Stromal cell of bone marrow (primary cell): Measurements from ENCODE around the gene GATD1.

Experiments used
- DNase-seq: peaks from one replicate; pipeline ENCODE4 v3.0.0-alpha.2; 2012; ENCODE audit warnings: low read depth

The GATD1 gene, protein sequence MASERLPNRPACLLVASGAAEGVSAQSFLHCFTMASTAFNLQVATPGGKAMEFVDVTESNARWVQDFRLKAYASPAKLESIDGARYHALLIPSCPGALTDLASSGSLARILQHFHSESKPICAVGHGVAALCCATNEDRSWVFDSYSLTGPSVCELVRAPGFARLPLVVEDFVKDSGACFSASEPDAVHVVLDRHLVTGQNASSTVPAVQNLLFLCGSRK

GRCh38 chr11:777288-778255 is at the start of gene GATD1:
Gene GATD1, minus strand, starts transcription at chr11:777487. Its CDS starts 25 bp downstream, at chr11:777462.
- peak; percentile 73 for DNase-seq

GRCh38 chr11:826836-827145 is 49.5 kb upstream of the GATD1 start:
- DNase-seq, result no peak

DNA sequence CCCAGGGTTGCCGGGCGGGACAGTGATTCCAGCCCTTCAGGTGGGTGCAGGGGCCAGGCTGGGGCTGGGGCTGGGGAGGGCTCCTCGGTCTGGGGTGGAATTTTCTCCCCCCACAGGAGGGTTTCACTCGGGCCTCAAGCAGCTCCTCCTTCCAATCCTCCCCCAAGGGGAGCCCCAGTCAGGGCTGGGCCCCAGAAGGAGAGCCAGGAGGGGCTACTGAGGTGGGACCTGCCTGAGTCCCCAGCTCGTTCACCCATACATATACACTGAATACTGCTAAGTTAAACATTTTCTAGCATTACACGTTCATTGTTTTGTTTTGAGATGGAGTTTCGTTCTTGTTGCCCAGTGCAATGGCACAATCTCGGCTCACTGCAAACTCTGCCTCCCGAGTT is 48.9 kb upstream of the GATD1 start:
- DNase-seq, result no peak

- no peak for DNase-seq
These were observed 48.3 kb upstream of the GATD1 start for GRCh38 chr11:825366-826226.

DNA sequence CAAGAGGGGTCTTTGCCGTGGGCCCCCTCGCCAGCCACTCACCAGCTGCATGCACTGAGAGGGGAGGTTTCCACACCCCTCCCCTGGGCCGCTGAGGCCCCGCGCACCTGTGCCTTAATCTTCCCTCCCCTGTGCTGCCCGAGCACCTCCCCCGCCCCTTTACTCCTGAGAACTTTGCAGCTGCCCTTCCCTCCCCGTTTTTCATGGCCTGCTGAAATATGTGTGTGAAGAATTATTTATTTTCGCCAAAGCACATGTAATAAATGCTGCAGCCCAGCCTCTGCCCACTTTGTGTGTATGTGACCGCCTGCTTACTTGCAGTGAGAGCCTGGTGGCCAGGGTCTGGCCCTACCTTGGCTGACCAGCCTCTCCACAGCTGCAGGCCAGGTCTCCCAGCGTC is 47.7 kb upstream of the GATD1 start:
- DNase-seq, result no peak

DNA sequence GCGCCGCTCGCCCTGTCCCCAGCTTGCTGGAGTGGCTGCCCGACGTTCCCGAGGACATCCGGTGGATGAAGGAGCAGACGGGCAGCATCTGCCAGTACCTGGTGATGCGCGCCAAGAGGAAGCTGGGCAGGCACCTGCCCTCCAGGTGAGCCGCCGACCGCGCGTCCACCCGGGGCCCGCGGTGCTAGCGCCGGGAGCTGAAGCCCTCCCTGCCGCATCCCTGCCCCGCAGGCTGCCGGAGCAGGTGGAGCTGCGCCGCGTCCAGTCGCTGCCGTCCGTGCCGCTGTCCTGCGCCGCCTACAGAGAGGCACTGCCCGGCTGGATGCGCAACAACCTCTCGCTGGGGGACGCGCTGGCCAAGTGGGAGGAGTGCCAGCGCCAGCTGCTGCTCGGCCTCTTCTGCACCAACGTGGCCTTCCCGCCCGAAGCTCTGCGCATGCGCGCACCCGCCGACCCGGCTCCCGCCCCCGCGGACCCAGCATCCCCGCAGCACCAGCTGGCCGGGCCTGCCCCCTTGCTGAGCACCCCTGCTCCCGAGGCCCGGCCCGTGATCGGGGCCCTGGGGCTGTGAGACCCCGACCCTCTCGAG is 47.1 kb upstream of the GATD1 start:
- no peak for DNase-seq

- no peak for DNase-seq
These were observed 46.4 kb upstream of the GATD1 start for GRCh38 chr11:823441-824291.

DNA sequence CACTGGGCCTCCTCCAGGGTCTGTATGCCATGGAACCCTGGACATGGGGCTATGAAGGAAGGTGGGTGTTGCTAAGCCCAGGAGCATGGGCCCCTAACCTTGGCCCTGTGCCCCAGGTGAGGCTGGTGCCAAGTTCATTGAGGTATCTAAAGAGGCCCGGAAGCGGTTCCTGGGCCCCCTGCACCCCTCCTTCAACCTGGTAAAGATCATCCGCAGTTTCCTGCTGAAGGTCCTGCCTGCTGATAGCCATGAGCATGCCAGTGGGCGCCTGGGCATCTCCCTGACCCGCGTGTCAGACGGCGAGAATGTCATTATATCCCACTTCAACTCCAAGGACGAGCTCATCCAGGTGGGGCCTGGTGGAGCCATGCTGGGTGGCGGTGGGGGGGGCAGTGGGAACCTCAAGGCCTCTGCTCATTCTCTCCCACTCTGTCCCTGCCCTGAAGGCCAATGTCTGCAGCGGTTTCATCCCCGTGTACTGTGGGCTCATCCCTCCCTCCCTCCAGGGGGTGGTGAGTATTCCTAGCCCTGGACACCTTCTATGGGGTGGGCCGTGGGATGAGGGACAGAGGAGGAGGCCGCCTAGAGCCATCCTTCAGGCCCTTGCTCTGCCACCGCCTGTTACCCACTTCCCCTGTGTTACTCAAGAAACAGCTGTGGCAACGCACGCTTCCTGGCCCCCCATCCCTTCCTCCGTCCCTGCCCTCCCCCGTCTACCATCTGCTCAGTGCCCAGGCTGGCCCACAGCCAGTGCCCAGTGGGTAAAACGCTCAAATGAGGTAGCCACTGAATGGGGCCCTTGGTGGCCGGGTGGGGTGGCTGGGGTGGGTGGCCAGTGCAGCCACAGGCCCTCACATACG is 44.5 kb upstream of the GATD1 start:
- no peak for DNase-seq

DNA sequence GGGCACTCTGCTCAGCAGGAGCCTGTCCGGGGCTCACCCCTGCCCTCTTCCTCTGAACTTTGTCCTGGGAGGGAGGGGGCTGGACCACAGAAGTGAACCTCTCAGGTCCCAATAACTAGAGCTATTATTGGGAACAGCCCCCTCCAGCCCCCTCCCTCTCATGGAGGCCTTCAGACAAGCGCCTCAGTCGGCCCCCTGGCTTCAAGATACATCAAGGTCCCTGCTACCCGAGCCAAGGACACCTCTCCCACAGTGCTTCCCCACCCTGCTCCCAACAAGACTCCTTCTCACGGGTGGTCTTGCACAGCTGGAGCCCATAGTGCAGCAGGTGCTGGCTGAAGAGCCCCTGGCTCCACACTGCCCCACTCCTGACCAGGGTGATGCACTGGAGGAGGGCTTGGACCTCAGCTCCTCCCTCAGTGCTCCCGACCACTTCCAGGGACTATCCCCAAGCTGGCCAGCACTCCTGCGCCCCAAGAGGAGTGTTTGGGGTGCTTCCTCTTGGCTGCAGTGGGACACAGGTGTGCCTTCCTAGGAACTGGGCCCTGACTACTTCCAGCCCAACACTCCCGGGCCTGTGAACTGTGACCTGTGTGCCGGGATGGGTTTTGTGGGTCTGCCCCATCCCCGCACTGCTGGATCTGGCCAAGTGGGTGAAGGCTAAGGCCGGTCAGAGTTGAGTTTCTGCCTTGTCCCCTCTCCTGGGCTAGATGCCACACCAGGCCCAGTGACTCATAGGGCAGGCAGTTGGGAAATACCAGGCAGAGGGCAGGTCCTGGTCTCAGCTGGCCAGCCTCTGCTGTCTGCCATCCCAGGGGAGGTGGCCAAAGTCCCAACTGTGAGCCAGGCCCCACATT is 43.6 kb upstream of the GATD1 start:
- no peak for DNase-seq

GRCh38 chr11:819943-820649 is 42.8 kb upstream of the GATD1 start:
- no peak for DNase-seq

GRCh38 chr11:819129-819931 is 42.0 kb upstream of the GATD1 start:
- DNase-seq, result peak; percentile 65

GRCh38 chr11:818396-819128 is 41.3 kb upstream of the GATD1 start, which contains the start of gene PNPLA2:
Gene PNPLA2, plus strand, starts transcription at chr11:818914. Its CDS starts 805 bp downstream, at chr11:819719.
- no peak for DNase-seq

GRCh38 chr11:816433-816779 is 39.1 kb upstream of the GATD1 start:
- no peak for DNase-seq

DNA sequence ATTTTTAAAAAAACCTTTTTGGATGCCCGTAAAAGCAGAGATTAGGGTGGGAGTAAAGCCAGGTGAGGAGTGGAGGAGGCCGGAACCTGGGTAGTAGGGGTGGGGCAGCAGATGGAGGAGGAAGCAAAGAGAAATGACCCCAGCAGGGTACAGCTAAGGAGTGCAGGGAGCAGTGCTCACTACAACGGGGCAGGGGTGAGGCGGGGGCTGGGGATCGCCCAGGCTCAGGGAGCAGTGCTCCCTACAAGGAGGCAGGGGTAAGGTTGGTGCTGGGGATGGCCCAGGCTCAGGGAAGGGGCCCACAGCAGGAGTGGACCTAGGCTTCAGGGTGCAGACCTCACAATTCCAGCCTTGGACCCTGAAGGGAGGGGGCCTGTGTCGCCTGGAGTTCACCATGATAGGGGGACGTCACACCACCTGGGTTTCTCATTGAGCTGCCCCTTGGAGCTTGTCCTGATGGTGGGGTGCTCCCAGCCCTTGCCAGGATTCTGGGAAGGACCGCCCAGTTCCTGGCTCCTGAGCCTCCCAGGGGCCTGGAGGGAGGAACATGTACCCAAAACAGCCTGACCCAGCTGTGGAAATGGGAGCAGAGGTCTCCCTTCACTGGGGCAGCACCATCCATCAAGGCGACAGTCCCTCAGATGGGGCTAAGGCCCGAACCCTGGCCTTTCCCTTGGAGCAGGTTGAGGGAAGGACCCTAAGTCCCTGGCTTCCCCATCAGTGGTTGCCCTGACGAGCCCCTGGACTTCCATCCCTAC is 38.6 kb upstream of the GATD1 start:
- DNase-seq, result no peak

GRCh38 chr11:813456-814096 is 36.3 kb upstream of the GATD1 start:
- no peak for DNase-seq

DNA sequence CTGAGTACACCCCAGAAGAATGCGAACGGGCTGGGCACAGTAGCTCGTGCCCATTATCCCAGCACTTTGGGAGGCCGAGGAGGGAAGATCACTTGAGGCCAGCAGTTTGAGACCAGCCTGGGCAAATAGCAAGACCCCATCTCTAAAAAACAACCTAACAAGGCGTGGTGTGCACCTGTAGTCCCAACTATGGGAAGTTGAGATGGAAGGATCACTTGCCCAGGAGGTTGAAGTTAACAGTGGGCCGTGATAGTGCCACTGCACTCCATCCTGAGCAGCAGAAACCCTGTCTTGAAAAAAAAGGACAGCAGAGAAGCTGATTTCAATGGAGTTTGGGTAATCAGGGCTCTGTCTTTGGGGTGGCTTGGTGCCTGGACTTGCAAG is 35.8 kb upstream of the GATD1 start:
- DNase-seq, result no peak
